Small intestine (tissue), 7 donors: ENCODE data around the gene CACNA1F. TPM values are rescaled to one million over a fixed set of nuclear protein-coding genes. Genes with fewer than 3 reads are reported as not detected.

Experiments
- DNase-seq, 2 donors: peaks; one replicate each; pipeline versions ENCODE4 v3.0.0 to v3.0.0-alpha.2; 2013
- FAIRE-seq: peaks from 2 replicates; lab custom pipeline; 2012; peaks lifted over from hg19 to GRCh38; lab: Jason Lieb, UNC
- H3K27ac ChIP-seq, 3 donors: one replicate each; pipeline ENCODE4 v1.5.1; 2013; ENCODE audit warnings: low read length in 2 of 3, mild to moderate bottlenecking in 2 of 3, control low read depth in 1 of 3, inconsistent platforms in 1 of 3, low read depth in 1 of 3, moderate library complexity in 1 of 3
- H3K27me3 ChIP-seq, 3 donors: one replicate each; pipeline ENCODE4 v1.6.1; 2013; ENCODE audit warnings: low read length in 3 of 3, inconsistent platforms in 1 of 3; ENCODE audit not compliant: control insufficient read depth in 3 of 3, insufficient read depth in 3 of 3
- H3K36me3 ChIP-seq, 3 donors: one replicate each; pipeline ENCODE4 v1.6.1; 2013; ENCODE audit warnings: low read length in 3 of 3, inconsistent platforms in 1 of 3, low read depth in 1 of 3, mild to moderate bottlenecking in 1 of 3, moderate library complexity in 1 of 3; ENCODE audit not compliant: control insufficient read depth in 3 of 3, insufficient read depth in 2 of 3
- H3K4me1 ChIP-seq, 3 donors: one replicate each; pipeline ENCODE4 v1.6.1; 2013; ENCODE audit warnings: low read length in 2 of 3, inconsistent platforms in 1 of 3, low read depth in 1 of 3, mild to moderate bottlenecking in 1 of 3, moderate library complexity in 1 of 3; ENCODE audit not compliant: control insufficient read depth in 3 of 3, insufficient read depth in 2 of 3
- H3K4me3 ChIP-seq, 3 donors: one replicate each; pipeline ENCODE4 v1.5.1; 2013; ENCODE audit warnings: low read length in 3 of 3, control low read depth in 1 of 3, inconsistent platforms in 1 of 3, low read depth in 1 of 3, mild to moderate bottlenecking in 1 of 3, moderate library complexity in 1 of 3
- H3K9me3 ChIP-seq, 2 donors: one replicate each; pipeline ENCODE4 v1.6.1; 2013; ENCODE audit warnings: low read depth in 1 of 2, low read length in 1 of 2; ENCODE audit not compliant: control insufficient read depth in 2 of 2, insufficient read depth in 1 of 2
- WGBS, 3 donors: extraction: QIAGEN DNeasy Blood & Tissue Kit; methylation state at CpG; one replicate each; pipeline ENCODE4 v1.1.7; 2013; 5-methylcytosine and 5-hydroxymethylcytosine counted together
- polyA plus RNA-seq, 4 donors: library from polyadenylated mRNA; stranded (reverse) in 3 of 4; unstranded in 1 of 4; fragments of 200-250 nt in 3 of 4; fragments of 120-200 nt in 1 of 4; gene quantifications; one replicate each; pipeline versions ENCODE4 v1.2.1 to v1.2.3, GENCODE V29; 2013
- donor health status: healthy with polysubstance abuse.
- donor health status: control.
- donor health status: control.
- donor health status: Bipolar disorder and iron deficiency.
- donor health status: healthy.

CACNA1F gene
- polyA plus RNA-seq, 4 donors, result 0.22 to 1.7 (median 0.31) TPM

DNA sequence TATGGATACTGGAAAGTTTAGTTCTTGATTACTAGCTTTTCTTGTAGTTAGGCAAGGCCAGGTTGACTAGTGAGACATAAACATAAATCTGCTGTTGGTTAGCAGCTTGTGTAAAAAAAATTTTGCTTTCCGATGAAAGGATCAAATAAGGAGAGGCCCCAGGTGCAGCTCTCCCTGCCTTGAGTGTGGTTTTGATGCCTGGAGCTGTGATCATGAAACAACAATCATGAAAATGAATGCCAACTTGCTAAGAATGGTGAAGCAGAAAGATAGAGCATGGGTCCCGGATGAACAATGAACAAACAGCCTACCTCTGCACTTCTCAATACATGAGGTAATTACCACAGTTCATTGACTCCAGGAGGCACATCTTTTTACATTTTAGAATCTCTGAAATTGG is 18.7 kb downstream of the CACNA1F start:
- Histone ChIP-seq H3K4me3 (no peak overlapping the region), H3K4me1 (no peaks in the 10 kb centered on the region), H3K9me3 (no peaks in the 10 kb centered on the region), H3K36me3 (no peaks in the 10 kb centered on the region), H3K27ac (no peak overlapping the region), H3K27me3 (peaks cover 0 to 10% (median 0%) of the 10 kb centered on the region in 3 donors)
- FAIRE-seq (no peak), DNase-seq (no peak)
- WGBS, 3 donors, result 78 to 85% (median 81%) methylated on average over 2 of the region's 2 CpGs

DNA sequence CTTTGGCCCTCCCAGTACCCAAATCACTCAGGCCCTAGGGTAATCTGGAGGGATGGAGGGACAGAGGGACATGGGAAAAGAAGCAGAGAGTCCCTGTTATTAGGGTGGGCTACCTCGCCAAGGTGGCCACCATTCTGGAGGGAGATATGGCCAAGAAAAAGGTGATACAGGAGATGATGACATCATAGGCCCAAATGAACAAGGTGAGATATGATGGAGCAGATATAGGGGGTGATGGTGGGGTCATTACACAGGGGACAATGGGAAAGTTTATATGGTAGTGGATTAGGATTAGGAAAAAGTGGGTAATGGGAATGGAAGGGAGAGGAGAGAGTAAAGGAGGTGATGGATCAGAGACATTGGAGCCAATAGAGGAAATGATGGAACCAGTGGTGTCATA is 20.3 kb downstream of the CACNA1F start:
- Histone ChIP-seq H3K36me3 (no peaks in the 10 kb centered on the region), H3K4me3 (no peak overlapping the region), H3K4me1 (no peaks in the 10 kb centered on the region), H3K9me3 (no peaks in the 10 kb centered on the region), H3K27ac (no peak overlapping the region), H3K27me3 (peaks cover 0 to 10% (median 0%) of the 10 kb centered on the region in 3 donors)
- FAIRE-seq (no peak), DNase-seq (no peak)
- WGBS, 3 donors, result 47 to 82% (median 73%) methylated on average over 1 of the region's 1 CpG

DNA sequence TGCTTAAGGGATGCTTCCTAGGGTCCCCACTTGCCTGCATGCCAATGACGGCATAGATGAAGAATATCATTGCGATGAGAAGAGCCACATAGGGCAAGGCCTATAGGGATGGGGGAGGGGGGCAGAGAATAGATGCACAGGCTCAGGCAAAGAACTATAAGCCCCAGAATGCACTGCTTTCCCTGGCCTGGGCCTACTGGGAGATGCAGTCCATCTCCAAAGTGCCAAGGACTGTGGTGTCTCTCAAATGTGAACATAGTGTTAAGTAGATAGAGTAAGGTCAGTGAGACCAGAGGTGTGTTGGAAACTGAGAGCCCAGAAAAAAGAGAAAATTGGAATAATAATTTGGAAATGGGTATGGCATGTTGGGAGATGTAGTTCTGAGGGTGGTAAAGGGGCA is 20.9 kb downstream of the CACNA1F start:
- WGBS, 3 donors, result 82 to 94% (median 91%) methylated on average over 2 of the region's 2 CpGs
- H3K27me3 ChIP-seq, result peaks cover 0 to 10% (median 0%) of the 10 kb centered on the region in 3 donors
- H3K4me1 ChIP-seq, result no peaks in the 10 kb centered on the region
- DNase-seq (no peak), FAIRE-seq (no peak)
- no peaks in the 10 kb centered on the region for H3K36me3 ChIP-seq
- H3K27ac ChIP-seq, result no peak overlapping the region
- no peak overlapping the region for H3K4me3 ChIP-seq
- no peaks in the 10 kb centered on the region for H3K9me3 ChIP-seq

DNA sequence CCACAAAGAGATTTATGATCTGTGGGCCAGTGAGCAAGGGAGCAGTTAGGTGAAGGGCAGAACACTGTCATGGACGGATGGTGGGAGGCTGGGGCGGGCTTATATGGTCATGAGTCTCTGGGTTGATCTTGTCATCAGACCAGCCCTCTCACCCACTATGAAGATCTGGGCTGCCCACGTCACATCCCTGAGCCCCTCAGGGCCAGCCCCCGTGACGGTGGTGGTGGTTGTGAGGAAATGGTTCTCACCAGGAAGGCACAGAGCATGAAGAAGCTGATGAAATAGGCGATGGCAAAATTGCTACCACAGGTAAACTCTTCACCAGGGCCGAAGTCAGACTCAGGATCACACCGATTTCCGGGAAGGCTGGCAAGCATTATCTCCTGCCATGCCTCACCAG is 22.1 kb downstream of the CACNA1F start:
- 80 to 87% (median 82%) methylated on average over 9 of the region's 9 CpGs for WGBS, 3 donors
- FAIRE-seq (no peak), DNase-seq (no peak)
- Histone ChIP-seq H3K4me3 (no peak overlapping the region), H3K4me1 (no peaks in the 10 kb centered on the region), H3K27ac (no peak overlapping the region), H3K27me3 (peaks cover 0 to 7% (median 0%) of the 10 kb centered on the region in 3 donors), H3K36me3 (no peaks in the 10 kb centered on the region), H3K9me3 (no peaks in the 10 kb centered on the region)

DNA sequence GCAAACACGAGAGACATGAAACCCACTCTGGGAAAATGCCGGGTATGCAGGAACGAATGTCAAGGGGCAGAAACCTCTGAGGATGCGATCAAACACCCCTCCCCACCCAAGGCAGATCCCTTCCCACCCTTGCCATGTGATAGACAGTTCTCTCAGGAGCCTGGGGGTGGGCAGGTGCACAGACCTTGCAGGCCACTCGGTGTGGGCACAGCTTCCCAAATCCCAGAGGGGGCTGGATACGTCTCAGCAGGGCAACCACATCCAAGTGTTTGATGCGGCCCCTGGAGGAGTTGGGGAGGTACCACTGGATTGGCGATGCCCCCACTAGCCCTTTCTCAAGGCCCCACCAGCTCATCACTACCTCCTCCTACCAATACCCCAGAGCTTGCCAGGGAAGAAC is 22.7 kb downstream of the CACNA1F start:
- FAIRE-seq (no peak), DNase-seq (no peak)
- no peaks in the 10 kb centered on the region for H3K4me1 ChIP-seq
- H3K27ac ChIP-seq, result no peak overlapping the region
- H3K27me3 ChIP-seq, result peaks cover 0 to 7% (median 0%) of the 10 kb centered on the region in 3 donors
- no peak overlapping the region for H3K4me3 ChIP-seq
- no peaks in the 10 kb centered on the region for H3K9me3 ChIP-seq
- no peaks in the 10 kb centered on the region for H3K36me3 ChIP-seq
- WGBS, 3 donors, result 70 to 78% (median 77%) methylated on average over 4 to 8 of the region's 8 CpGs

DNA sequence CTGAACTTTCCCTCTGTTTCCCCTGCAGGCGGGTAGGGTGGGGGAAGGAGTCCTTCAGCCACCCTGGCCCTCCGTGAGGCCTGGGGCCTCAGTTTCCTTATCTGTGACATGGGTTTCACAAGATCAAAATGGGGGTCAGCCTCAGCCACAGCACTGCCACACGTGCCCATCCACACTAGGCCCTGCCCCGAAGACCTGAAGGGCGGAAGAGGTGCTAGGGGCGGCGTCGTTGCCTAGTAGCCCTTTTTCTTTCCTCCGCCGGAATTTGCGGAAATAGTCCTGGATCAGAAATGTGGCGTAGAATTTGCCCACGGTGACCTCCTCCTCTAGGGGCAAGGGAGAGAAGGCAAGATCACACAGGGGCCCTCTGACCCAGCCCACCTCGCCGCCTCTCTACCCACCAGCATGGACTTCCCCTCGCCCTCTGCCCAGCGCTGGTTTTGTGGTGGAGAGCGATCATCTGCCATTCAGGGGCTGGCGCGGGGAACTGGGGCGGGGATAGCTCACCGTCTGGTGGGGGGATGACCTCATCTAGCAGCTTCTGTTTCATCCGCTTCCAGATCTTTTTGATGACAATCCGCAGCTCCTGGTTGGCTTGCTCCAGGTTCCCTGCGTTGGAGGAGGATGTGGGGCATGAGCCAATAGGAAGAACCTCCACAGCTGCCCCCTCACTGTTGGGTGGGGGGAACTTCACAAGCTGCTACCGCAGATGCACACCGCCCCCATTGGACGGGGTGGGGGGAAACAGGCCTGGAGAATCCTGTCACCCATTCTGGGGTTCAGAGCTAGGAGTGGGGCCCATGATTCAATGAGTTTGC is 23.5 kb downstream of the CACNA1F start:
- H3K36me3 ChIP-seq, result no peaks in the 10 kb centered on the region
- no peak for DNase-seq
- H3K27ac ChIP-seq, result no peak overlapping the region
- H3K4me1 ChIP-seq, result no peaks in the 10 kb centered on the region
- H3K27me3 ChIP-seq, result peaks cover 0 to 7% (median 0%) of the 10 kb centered on the region in 3 donors
- 26 to 57% (median 38%) methylated on average over 23 to 28 of the region's 28 CpGs for WGBS, 3 donors
- FAIRE-seq, result no peak
- H3K4me3 ChIP-seq, result no peak overlapping the region
- no peaks in the 10 kb centered on the region for H3K9me3 ChIP-seq

DNA sequence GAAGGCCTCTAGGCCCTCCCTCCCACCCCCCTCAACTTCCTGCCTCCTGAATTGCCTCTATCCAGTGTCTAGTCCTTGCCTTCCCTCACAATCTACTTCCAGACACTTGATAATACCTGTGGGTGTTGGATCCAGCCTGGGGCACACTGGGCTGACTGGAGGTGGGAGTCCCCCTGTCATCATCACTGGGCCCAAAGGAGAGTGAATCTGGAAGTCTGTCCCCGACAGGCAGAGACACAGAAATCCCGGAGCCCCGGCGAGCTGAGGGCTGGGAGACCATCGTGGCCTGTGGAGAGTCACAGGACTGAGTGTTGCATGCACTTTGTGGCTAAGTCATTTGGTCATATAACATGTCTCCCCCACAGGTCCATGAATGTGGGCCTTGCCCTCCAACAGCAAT is 24.7 kb downstream of the CACNA1F start:
- Histone ChIP-seq H3K27ac (no peak overlapping the region), H3K4me3 (no peak overlapping the region), H3K36me3 (no peaks in the 10 kb centered on the region), H3K4me1 (no peaks in the 10 kb centered on the region), H3K9me3 (no peaks in the 10 kb centered on the region), H3K27me3 (peaks cover 0 to 7% (median 0%) of the 10 kb centered on the region in 3 donors)
- no peak for FAIRE-seq
- 88 to 94% (median 93%) methylated on average over 5 of the region's 5 CpGs for WGBS, 3 donors
- no peak for DNase-seq

DNA sequence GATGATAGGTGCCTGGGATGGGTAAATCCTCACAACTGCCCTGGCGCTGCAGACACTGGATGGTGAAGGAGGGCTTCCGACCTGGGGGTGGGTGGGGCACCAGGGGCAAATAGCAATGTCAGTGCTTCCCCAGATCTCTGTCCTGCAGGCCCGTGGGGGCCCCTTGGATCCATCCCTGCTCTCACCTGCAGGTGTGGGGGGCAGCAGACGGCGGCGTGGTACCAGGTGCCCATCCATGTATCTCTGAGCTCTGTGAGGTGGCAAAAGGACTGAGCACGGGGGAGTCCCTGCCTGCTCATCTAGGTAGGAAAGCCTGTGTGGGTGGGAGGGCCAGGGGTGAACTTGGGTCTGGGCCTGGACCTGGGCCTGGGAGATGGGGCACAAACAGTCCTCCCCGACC is 26.6 kb downstream of the CACNA1F start:
- H3K27me3 ChIP-seq, result peaks cover 0 to 7% (median 0%) of the 10 kb centered on the region in 3 donors
- 60 to 82% (median 63%) methylated on average over 2 to 8 of the region's 8 CpGs for WGBS, 3 donors
- no peaks in the 10 kb centered on the region for H3K36me3 ChIP-seq
- DNase-seq (no peak), FAIRE-seq (no peak)
- no peak overlapping the region for H3K27ac ChIP-seq
- no peak overlapping the region for H3K4me3 ChIP-seq
- no peaks in the 10 kb centered on the region for H3K4me1 ChIP-seq
- H3K9me3 ChIP-seq, result no peaks in the 10 kb centered on the region
